ENCODE results near the gene DES. TPM values are rescaled to one million over a fixed set of nuclear protein-coding genes. Genes with fewer than 3 reads are reported as not detected.

Gene DES
- total RNA-seq, 1 experiment from 2014 or later, result 4.2 TPM

DNA sequence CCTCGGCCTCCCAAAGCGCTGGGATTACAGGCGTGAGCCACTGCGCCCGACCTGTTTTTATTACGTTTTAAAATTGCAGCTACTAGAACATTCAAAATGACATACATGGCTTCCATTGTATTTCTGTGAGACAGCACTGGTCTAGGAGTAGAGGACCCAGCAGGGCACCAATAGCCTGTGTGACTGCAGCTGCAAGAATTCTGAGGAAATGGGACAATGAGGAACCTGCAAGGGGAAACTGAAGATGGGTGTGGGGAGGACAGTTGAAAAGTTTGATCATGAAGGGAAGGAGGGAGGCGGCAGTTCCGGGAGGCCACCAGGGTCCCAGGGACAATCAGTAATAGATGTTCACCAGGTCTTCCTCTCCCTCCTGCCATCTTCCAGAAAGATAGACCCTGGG, 16.6 kb upstream of the DES start:
- no peak overlapping the region for H3K27ac ChIP-seq (ENCODE audit: low read depth, low read length)
- no peak overlapping the region for H2AFZ ChIP-seq (ENCODE audit: low read depth, low read length, poor library complexity, severe bottlenecking)
- H4K20me1 ChIP-seq (ENCODE audit: insufficient read depth), result no peaks in the 10 kb centered on the region
- no peaks in the 10 kb centered on the region for H3K27me3 ChIP-seq (ENCODE audit: insufficient read depth, low read length)
- ChIA-PET CTCF (interaction anchor here (1.2 to 4.7 kb wide), 4 partner anchors 14 to 127 kb away, joined by 3 to 109 read pairs (median 22); partner anchors contain the start of gene DNPEP), RAD21 (ENCODE audit: low non-redundant PET in 1 of 2, low total read pairs in 2 of 2, uncharacterized antibody in 2 of 2, unreplicated experiment in 2 of 2) (no interaction called here), POLR2A (no interaction called here)
- peaks cover 11 to 46% of the 10 kb centered on the region in 2 experiments; a peak in 3 of 4 replicates for H3K4me1 ChIP-seq (ENCODE audit: control insufficient read depth in 1 of 2, insufficient read depth in 2 of 2, low read length in 2 of 2)
- no peak overlapping the region for H3K4me3 ChIP-seq (replicated peaks in 1 of 2; ENCODE audit: low read depth in 1 of 2, low read length in 2 of 2)
- DNase-seq (ENCODE audit: low read depth, low spot score) (no peak), ATAC-seq (no peak)
- intact Hi-C loops (cut with micrococcal nuclease), result loop anchor here (2.0 to 10.0 kb wide), 3 partner anchors 33 to 243 kb away; partner anchors contain the start of gene SPEG
- no peak overlapping the region for H3K4me2 ChIP-seq (ENCODE audit: low read length)
- no peaks in the 10 kb centered on the region for H3K79me2 ChIP-seq (ENCODE audit: insufficient read depth, low read length)
- H3K9ac ChIP-seq (ENCODE audit: low read length), result no peak overlapping the region
- no peaks in the 10 kb centered on the region for H3K9me2 ChIP-seq (ENCODE audit: insufficient read depth)
- no peaks in the 10 kb centered on the region for H3K36me3 ChIP-seq (ENCODE audit: control insufficient read depth in 1 of 2, insufficient read depth in 2 of 2, low read length in 2 of 2)
- no peaks in the 10 kb centered on the region for H3K9me3 ChIP-seq (ENCODE audit: control insufficient read depth in 1 of 2, insufficient read depth in 1 of 2, low read depth in 1 of 2, low read length in 2 of 2)
- no TSS peak for BruUV-seq (replicated peaks)
- TF ChIP-seq, protein P1, sequence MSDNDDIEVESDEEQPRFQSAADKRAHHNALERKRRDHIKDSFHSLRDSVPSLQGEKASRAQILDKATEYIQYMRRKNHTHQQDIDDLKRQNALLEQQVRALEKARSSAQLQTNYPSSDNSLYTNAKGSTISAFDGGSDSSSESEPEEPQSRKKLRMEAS (IDR thresholded peaks at IDR 0.05), result no peak
- TF ChIP-seq SRF (IDR thresholded peaks at IDR 0.05; ENCODE audit: low read depth), result no peak
- no peak for TF ChIP-seq YY1 (IDR thresholded peaks at IDR 0.05; ENCODE audit: extremely low read depth, insufficient replicate concordance, low read depth, low read length)
- TF ChIP-seq ZNF274 (IDR thresholded peaks at IDR 0.05; ENCODE audit: low read depth, low read length), result no peak
- TF ChIP-seq CBX3 (IDR thresholded peaks at IDR 0.05; ENCODE audit: low read depth), result no peak
- TF ChIP-seq, protein P2, sequence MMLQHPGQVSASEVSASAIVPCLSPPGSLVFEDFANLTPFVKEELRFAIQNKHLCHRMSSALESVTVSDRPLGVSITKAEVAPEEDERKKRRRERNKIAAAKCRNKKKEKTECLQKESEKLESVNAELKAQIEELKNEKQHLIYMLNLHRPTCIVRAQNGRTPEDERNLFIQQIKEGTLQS (IDR thresholded peaks at IDR 0.05), result no peak
- TF ChIP-seq EZH2 (IDR thresholded peaks at IDR 0.05), result no peak
- TF ChIP-seq ELF1 (IDR thresholded peaks at IDR 0.05; ENCODE audit: borderline replicate concordance, low read depth), result no peak

Data from HCT116 (cell line).